Body of pancreas (tissue), 4 donors: Measurements from ENCODE around the gene DYSF. TPM values are rescaled to one million over a fixed set of nuclear protein-coding genes. Genes with fewer than 3 reads are reported as not detected.

ENCODE experiments used
- ATAC-seq: fragments of 150-250 bp; one replicate; pipeline ENCODE4 v1.9.1; 2016
- DNase-seq, 4 donors: peaks; one replicate each; pipeline ENCODE4 v3.0.0-alpha.2; 2019
- H3K27ac ChIP-seq, 4 donors: fragments of 200-600 bp; sonication (generic); 1 replicate in 3 of 4; 2 replicates in 1 of 4; pipeline versions ENCODE4 v1.5.1 to v1.6.1; 2016 to 2019; ENCODE audit warnings: mild to moderate bottlenecking in 1 of 4, mixed read lengths in 1 of 4, moderate library complexity in 1 of 4
- H3K27me3 ChIP-seq, 2 donors: fragments of 200-600 bp; sonication (generic); one replicate each; pipeline ENCODE4 v1.6.0; 2016; ENCODE audit warnings: mild to moderate bottlenecking in 1 of 2
- H3K36me3 ChIP-seq, 2 donors: fragments of 200-600 bp; sonication (generic); replicated peaks in 1 of 2; 2 replicates each; pipeline ENCODE4 v1.5.1; 2016; ENCODE audit warnings: low read depth in 2 of 2; ENCODE audit not compliant: insufficient read depth in 1 of 2
- H3K4me1 ChIP-seq: fragments of 200-600 bp; sonication (generic); one replicate; pipeline ENCODE4 v1.6.0; 2016
- H3K4me3 ChIP-seq, 2 donors: fragments of 200-600 bp; sonication (generic); 1 replicate in 1 of 2; 2 replicates in 1 of 2; pipeline ENCODE4 v1.5.1; 2016 to 2019
- H3K9me3 ChIP-seq, 3 donors: fragments of 200-600 bp; sonication (generic); 1 replicate in 2 of 3; 2 replicates in 1 of 3; pipeline ENCODE4 v1.5.1; 2016
- CTCF ChIP-seq, 7 experiments: fragments of 450-650 bp in 4 of 7; fragments of 200-600 bp in 3 of 7; sonication (generic) in 3 of 7; IDR thresholded peaks; one replicate each; pipeline ENCODE4 v1.5.1; 2016 to 2019; ENCODE audit warnings: antibody characterized with exemption in 7 of 7
- POLR2A ChIP-seq, 3 donors: fragments of 450-650 bp; IDR thresholded peaks; one replicate each; pipeline ENCODE4 v1.6.1; 2016; ENCODE audit warnings: antibody characterized with exemption in 3 of 3, mild to moderate bottlenecking in 2 of 3
- WGBS, 2 donors: methylation state at CpG; one replicate each; pipeline ENCODE4 v1.1.5; 2017; 5-methylcytosine and 5-hydroxymethylcytosine counted together
- intact Hi-C: fragments of 100-400 bp; cut with DNase I; formaldehyde crosslinking; loops from one replicate; pipeline ENCODE4 v1.15.1; 2023
- total RNA-seq, 2 donors: library from RNA; depleted of rRNA; stranded (reverse); fragments of >200 nt; gene quantifications; one replicate each; pipeline ENCODE4 v1.1.0, GENCODE V29; 2016

The DYSF gene
- total RNA-seq, 2 donors from 2014 or later = 3.1 to 10.9 TPM

- peaks cover 0 to 7% (median 0%) of the 10 kb centered on the region in 3 donors for H3K9me3 ChIP-seq
- H3K27me3 ChIP-seq = no peaks in the 10 kb centered on the region
- intact Hi-C loops = no loop called here
- ATAC-seq (peak; percentile 45), DNase-seq (peak in 1 of 4 donors; percentile 25)
- TF ChIP-seq CTCF (IDR thresholded peaks at IDR 0.05) (no peak), POLR2A (IDR thresholded peaks at IDR 0.05) (no peak)
- WGBS, 2 donors = 83 to 86% methylated on average over 6 of the region's 6 CpGs
- no peak overlapping the region for H3K4me3 ChIP-seq
- H3K4me1 ChIP-seq = no peaks in the 10 kb centered on the region
- no peak overlapping the region for H3K27ac ChIP-seq
- no peaks in the 10 kb centered on the region for H3K36me3 ChIP-seq
Measured at GRCh38 chr2:71492112-71492511, 38.8 kb downstream of the DYSF start.

GRCh38 chr2:71494091-71494490 lies 40.7 kb downstream of the DYSF start:
- 81 to 82% methylated on average over 4 of the region's 4 CpGs for WGBS, 2 donors
- TF ChIP-seq POLR2A (IDR thresholded peaks at IDR 0.05) (no peak), CTCF (IDR thresholded peaks at IDR 0.05) (no peak)
- Histone ChIP-seq H3K4me1 (no peaks in the 10 kb centered on the region), H3K36me3 (no peaks in the 10 kb centered on the region), H3K27me3 (no peaks in the 10 kb centered on the region), H3K9me3 (peaks cover 0 to 7% (median 0%) of the 10 kb centered on the region in 3 donors), H3K27ac (no peak overlapping the region), H3K4me3 (no peak overlapping the region)
- ATAC-seq (no peak), DNase-seq (no peak)
- intact Hi-C loops = no loop called here

GRCh38 chr2:71494523-71495155 lies 41.3 kb downstream of the DYSF start:
- 85% methylated on average over 1 of the region's 1 CpG; no CpG with 5 or more reads in 1 of the 2 donors for WGBS, 2 donors
- H3K36me3 ChIP-seq = no peaks in the 10 kb centered on the region
- TF ChIP-seq POLR2A (IDR thresholded peaks at IDR 0.05) (no peak), CTCF (IDR thresholded peaks at IDR 0.05) (no peak)
- peaks cover 0 to 7% (median 0%) of the 10 kb centered on the region in 3 donors for H3K9me3 ChIP-seq
- no peak overlapping the region for H3K4me3 ChIP-seq
- no peak for DNase-seq
- intact Hi-C loops = no loop called here
- no peaks in the 10 kb centered on the region for H3K27me3 ChIP-seq
- H3K4me1 ChIP-seq = no peaks in the 10 kb centered on the region
- no peak overlapping the region for H3K27ac ChIP-seq
- ATAC-seq = no peak

- intact Hi-C loops = no loop called here
- H3K27me3 ChIP-seq = no peaks in the 10 kb centered on the region
- H3K4me1 ChIP-seq = no peaks in the 10 kb centered on the region
- TF ChIP-seq POLR2A (IDR thresholded peaks at IDR 0.05) (no peak), CTCF (IDR thresholded peaks at IDR 0.05) (no peak)
- no peaks in the 10 kb centered on the region for H3K36me3 ChIP-seq
- H3K4me3 ChIP-seq = no peak overlapping the region
- 73 to 82% methylated on average over 9 of the region's 9 CpGs for WGBS, 2 donors
- peaks cover 0 to 7% (median 0%) of the 10 kb centered on the region in 3 donors for H3K9me3 ChIP-seq
- no peak for DNase-seq
- no peak overlapping the region for H3K27ac ChIP-seq
- ATAC-seq = no peak
Measured at GRCh38 chr2:71496156-71496770, 42.9 kb downstream of the DYSF start.
